ENCODE measurements around the gene FLYWCH2. TPM values are rescaled to one million over a fixed set of nuclear protein-coding genes. Genes with fewer than 3 reads are reported as not detected.
A peak's percentile ranks its signal among the peaks of the same experiment; 100 is the strongest.

Gene FLYWCH2
- total and polyA plus RNA-seq, 2 of the 13 experiments (the other 11 are each of a cell fraction or from before 2014, with no cell fraction given): 16.9 to 19.8 TPM

GRCh38 chr16:2867987-2868789 lies 14.8 kb upstream of the FLYWCH2 start (continued):
- TF ChIP-seq HNF1A (IDR thresholded peaks at IDR 0.05; ENCODE audit: low read depth) (0 out of 2 replicates have a peak, but pooled peaks have one; percentile 14), HNF1A (CRISPR knock-in tag; IDR thresholded peaks at IDR 0.05; ENCODE audit: borderline replicate concordance) (peak; percentile 57; the same call in 1 of the 2 replicates), NONO (IDR thresholded peaks at IDR 0.05) (no peak), NONO (CRISPR knock-in tag; conservative IDR thresholded peaks at IDR 0.05) (peak; percentile 83), MATR3 (CRISPR knock-in tag; IDR thresholded peaks at IDR 0.05) (no peak), SNAPC2 (CRISPR knock-in tag; IDR thresholded peaks at IDR 0.05) (0 out of 2 replicates have a peak, but pooled peaks have one; percentile 19), TCF7 (IDR thresholded peaks at IDR 0.05; ENCODE audit: low read depth) (no peak), GABPB1 (CRISPR knock-in tag; IDR thresholded peaks at IDR 0.05) (peak; percentile 99), ZSCAN31 (CRISPR knock-in tag; IDR thresholded peaks at IDR 0.05; ENCODE audit: low read depth) (peak; percentile 95), CEBPB (IDR thresholded peaks at IDR 0.05; ENCODE audit: borderline replicate concordance, low read depth, low read length) (no peak), NR2F1 (CRISPR knock-in tag; IDR thresholded peaks at IDR 0.05) (peak in 1 of 2 experiments; percentile 44; a peak in 2 of 4 replicates), NFRKB (IDR thresholded peaks at IDR 0.05) (no peak), KAT8 (CRISPR knock-in tag; IDR thresholded peaks at IDR 0.05) (peak; percentile 98), ZFP91 (CRISPR knock-in tag; IDR thresholded peaks at IDR 0.05; ENCODE audit: borderline replicate concordance) (peak; percentile 88), DR1 (CRISPR knock-in tag; IDR thresholded peaks at IDR 0.05) (0 out of 2 replicates have a peak, but pooled peaks have one; percentile 41), ZNF414 (CRISPR knock-in tag; IDR thresholded peaks at IDR 0.05) (peak; percentile 74)
- TF ChIP-seq, protein P1, sequence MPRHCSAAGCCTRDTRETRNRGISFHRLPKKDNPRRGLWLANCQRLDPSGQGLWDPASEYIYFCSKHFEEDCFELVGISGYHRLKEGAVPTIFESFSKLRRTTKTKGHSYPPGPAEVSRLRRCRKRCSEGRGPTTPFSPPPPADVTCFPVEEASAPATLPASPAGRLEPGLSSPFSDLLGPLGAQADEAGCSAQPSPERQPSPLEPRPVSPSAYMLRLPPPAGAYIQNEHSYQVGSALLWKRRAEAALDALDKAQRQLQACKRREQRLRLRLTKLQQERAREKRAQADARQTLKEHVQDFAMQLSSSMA (CRISPR knock-in tag; IDR thresholded peaks at IDR 0.05): peak; percentile 79; the same call in 1 of the 2 replicates

Data from HepG2 (cell line).